Hematopoietic multipotent progenitor cell (in vitro differentiated cells): ENCODE results near the gene TNFRSF13B. TPM values are rescaled to one million over a fixed set of nuclear protein-coding genes. Genes with fewer than 3 reads are reported as not detected.
"Not testable (repeated sequence)": the region's sequence is repeated elsewhere in the genome, so short reads cannot be mapped to it uniquely, and the experiment has no call there.

Source experiments
- DNase-seq, 3 donors: peaks; one replicate each; pipeline ENCODE4 v3.0.0-alpha.2; 2011 to 2015; ENCODE audit warnings: low read depth in 2 of 3, low spot score in 2 of 3
- total RNA-seq: library from RNA; depleted of rRNA; stranded (reverse); fragments of >200 nt; gene quantifications from one replicate; pipeline ENCODE4 v1.2.3, GENCODE V29; 2012

The TNFRSF13B gene
- total RNA-seq, 1 donor = 0.27 TPM

DNA sequence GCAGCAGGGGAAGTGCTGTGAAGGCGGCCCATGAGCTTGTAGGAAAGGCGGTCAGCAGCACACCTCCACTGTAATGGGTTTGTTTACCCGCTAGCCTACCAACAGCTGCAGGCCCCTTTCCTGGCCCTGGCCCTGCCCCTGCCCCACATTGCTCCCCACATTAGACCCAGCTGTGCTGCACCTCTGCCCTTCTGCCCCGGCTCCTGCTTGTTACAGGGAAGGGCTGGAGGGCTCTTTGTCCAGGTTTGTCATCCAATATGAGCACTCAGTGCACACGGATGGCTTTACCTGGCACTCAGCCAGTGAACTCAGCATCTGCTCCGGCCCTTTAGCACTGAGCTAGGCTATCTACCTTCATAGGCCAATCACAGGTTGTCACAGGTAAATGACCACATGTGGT is 36.0 kb upstream of the TNFRSF13B start:
- DNase-seq = not testable (repeated sequence)

DNA sequence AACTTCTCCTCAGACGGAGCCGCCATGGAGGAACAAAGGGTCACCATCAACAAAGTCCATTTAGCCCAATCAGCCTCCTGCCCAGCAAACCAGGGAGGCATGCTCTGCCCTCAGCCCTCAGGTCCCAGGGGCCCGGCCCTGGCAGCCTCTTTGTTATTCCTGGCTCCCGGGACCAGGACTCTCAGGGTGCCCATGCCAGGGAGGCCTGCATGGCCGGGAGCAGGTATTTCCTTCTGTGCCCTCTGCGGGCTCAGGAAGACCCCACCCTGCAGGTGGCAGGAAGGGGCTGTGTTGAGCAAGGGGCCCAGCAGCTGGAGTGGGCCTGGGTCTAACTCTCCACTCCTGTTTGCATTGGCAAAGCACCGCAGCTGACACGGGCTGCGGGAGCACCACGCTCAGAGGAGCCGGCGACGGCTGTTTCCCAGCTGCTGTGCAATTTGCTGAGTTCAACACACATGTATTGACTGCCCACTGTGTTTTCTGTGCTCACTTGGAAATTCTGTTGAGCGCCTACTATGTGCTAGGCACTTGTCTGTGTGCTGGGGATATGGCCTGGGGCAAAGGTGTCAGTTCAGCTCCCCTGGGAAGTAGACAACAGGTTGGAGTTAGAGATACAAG is 33.2 kb upstream of the TNFRSF13B start:
- not testable (repeated sequence) for DNase-seq

DNA sequence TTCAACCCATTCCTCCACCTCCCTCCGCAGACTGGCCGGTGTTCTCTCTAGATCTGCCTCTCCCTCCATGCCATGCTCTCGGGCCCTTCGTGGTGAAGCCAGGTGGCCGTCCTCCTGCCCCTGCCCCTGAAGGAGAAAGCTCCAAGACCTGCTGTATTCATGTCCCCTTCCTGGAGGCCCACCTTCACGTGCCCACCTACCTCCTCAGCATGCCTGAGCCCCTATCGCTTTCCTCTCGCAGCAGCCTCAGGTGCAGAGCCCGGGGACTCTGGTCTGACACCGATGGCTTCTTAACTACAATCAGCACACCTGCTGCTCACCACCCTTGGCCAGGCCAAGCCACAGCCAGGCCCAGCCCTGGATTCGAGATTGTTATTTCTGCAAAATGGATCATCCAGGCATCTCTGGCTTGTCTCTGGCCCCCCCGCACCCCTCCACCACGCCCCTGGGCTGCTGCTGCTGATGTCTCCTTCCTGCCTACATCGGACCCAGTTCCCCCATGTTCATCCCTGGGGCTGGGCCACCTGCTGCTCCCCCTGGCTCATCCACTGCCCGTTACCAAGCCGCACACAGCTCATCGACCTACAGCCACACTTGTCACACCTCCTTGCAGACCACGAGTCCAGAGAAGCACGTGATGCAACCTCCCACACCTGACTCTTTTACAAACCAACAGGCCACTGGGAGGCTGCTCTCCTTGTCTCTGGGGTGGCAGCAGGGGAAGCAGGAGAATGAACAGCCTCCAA is 32.5 kb upstream of the TNFRSF13B start:
- DNase-seq = no peak

DNA sequence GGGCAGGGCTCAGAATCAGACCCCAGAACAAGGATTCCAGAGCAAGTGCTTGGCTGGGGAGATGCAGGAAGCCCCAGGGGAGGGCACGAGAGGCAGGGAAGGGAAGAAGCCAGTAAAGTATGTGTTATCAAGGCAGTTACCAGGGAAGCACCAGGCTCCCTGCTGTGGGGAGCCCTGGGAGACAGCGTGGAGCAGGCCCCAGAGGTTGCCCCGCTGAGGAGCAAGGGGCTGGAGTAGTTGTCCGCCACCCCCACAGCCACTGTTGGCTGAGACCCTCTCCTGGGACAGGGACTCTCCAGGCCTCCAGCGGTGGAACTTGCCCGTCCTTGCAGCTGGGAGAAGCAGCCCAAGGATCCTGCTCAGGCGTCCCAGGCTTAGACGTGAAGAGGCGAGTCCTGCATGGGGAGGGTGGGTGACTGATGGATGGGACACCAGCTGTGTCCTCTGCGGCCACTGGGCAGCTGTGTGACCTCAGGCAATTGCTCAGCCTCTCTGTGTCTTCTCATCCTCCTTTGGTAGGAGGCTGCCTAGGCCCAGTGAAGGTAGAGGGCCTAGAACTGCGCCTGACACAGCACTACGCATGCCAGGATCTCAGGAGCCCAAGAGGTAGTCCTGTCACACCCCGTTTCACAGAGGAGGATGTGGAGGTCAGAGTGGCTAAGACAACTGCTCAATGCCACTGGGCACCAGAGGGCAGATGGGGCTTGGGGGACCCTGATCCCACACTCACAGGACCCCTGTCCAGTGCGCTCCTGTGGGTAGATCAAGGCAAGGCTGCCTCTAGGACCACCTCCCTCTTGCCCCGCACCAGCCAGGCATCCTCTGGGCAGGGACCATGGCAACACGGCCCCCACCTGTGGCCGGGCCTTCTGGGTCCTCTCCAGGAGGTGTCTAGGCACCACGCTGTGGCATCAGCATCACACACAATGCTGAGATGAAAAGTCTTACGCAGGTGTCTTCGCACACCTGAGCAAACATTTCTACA is 31.1 kb upstream of the TNFRSF13B start:
- DNase-seq = not testable (repeated sequence)

DNA sequence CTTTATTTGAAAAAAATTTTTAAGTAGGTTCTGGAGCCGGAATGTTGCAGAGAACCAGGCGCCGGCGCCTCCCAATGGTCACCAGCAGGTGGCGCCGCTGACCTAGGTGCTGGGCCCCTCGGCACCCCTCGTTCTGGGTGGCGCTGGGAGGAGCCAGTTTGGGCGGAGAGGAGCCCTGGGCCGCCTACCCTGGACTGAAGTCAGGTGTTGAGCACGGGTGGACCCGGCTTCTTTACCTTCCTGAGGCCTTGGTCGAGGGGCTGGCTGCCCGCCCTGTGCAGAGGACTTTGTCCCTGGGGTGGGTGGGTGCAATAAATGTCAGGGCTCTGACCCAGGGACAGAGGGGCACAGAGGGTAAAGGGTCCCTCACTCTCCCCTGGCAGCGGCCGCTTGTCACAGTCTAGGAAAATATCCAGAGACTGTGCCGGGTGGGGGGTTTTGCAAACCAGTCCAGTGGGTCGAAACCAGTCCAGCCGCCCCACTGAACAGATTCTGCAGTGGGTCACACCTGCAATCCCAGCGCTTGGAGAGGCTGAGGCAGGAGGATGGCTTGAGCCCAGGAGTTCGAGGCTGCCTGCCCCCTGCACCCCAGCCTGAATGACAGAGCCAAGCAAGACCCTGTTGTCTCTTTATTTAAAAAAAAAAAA is 30.1 kb upstream of the TNFRSF13B start:
- DNase-seq = peak; percentile 66 to 80 (median 67)

DNA sequence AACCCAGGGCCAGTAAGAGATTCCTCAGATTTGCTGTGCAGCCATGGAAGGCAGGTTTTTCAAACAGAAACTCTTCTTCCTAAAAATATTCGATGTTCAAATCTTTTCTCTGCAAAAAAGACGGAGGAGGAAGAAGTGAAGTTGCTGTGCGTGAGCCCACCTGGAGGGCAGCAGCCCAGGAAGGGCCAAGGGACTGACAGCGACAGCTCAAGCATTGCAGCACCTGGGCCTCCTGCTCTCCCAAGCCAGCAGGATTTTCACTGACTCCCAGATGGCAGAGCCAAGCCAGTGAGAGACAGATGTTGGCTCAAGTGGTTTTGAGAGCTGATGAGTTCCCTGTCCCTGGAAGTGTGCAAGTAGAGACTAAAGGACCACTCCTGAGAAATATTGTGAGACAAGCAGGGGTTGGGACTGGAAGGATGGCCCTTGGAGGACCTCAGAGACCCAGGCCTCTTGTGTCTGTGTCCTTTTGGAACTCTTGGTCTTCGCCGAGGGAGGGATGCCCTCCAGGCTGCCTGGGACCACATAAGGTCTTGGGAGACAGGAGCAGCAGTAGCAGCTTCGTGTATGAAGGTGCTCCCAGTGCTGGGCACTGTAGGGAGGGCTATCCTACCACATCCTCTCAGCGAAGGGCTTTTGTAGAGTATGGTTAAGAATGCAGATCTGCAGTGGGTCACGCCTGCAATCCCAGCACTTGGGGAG is 29.3 kb upstream of the TNFRSF13B start:
- DNase-seq = no peak

DNA sequence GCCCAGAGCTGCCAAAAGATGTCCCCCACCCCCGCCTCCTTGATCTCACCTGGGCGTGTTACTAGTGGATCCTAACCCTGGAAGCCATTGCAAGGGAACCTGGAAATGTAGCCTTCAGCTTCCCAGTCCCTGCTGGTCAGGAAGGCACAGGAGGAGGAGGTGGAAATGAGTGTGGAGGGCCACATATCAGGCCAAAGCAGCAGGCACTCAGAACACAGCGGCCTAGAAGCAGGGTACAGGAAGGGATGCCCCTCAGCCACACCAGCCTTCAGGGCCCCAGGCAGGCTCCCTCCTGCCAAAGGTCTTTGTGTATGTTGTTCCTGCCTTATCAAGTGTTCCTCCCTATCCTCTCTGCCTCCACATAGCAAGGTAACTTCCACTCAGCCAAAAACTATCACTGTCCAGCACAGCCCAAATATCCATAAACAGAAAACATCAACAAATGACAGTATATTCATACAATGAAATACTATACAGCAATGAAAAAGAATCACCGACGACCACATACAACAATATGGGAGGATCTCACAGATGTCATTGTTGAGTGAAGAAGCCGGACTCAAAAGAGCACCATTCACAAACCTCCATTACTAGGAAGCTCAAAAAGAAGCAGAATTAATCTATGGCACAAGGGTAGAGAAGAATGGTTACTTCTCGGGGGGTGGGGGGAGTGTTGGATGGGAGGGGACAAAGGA is 28.2 kb upstream of the TNFRSF13B start:
- no peak for DNase-seq

DNA sequence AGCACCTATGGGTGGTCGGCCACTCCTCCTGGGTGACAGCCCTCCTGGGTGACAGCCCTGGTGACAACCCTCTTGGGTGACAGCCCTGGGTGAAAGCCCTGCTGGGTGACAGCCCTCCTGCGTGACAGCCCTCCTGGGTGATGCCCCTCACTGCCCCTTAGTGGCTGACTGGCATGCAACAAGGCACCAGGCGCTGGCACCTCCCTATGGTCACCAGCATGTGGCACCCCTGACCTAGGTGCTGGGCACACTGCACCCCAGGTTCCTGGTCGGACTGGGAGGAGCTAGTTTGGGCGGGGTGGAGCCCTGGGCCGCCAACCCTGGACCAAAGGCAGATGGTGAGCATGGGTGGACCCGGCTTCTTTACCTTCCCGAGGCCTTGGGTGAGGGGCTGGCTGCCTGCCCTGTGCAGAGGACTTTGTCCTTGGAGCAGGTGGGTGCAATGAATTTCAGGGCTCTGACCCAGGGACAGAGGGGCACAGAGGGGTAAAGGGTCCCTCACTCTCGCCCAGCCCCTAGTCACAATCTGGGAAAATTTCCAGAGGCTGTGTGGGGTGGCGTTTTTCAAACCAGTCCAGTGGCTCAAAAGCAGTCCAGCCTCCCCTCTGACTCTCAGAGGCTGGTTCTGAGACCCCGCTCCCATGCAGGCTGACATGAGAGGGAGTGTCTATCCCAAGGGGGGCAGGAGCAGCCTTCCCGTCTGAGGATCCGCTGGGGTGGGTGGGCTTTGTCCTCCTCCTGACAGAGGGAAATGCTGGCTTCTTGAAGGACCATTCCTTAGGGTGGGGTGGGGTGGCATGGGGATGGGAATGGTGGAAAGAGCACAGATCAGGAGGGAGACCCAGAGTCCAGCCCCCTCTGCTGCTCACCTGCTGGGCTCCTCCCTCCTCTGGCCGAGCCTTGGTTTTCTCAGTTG is 25.9 kb upstream of the TNFRSF13B start:
- peak in 1 of 3 donors; percentile 29 for DNase-seq

GRCh38 chr17:16996726-16997125 is 24.8 kb upstream of the TNFRSF13B start:
- not testable (repeated sequence) for DNase-seq

- DNase-seq = no peak
Measured at GRCh38 chr17:16995930-16996329, 24.0 kb upstream of the TNFRSF13B start.

- DNase-seq = no peak
Measured at GRCh38 chr17:16994631-16995030, 22.7 kb upstream of the TNFRSF13B start.

GRCh38 chr17:16991349-16992009 is 19.6 kb upstream of the TNFRSF13B start:
- DNase-seq = peak; percentile 61 to 82 (median 74)

- no peak for DNase-seq
Measured at GRCh38 chr17:16989953-16990860, 18.3 kb upstream of the TNFRSF13B start.

DNA sequence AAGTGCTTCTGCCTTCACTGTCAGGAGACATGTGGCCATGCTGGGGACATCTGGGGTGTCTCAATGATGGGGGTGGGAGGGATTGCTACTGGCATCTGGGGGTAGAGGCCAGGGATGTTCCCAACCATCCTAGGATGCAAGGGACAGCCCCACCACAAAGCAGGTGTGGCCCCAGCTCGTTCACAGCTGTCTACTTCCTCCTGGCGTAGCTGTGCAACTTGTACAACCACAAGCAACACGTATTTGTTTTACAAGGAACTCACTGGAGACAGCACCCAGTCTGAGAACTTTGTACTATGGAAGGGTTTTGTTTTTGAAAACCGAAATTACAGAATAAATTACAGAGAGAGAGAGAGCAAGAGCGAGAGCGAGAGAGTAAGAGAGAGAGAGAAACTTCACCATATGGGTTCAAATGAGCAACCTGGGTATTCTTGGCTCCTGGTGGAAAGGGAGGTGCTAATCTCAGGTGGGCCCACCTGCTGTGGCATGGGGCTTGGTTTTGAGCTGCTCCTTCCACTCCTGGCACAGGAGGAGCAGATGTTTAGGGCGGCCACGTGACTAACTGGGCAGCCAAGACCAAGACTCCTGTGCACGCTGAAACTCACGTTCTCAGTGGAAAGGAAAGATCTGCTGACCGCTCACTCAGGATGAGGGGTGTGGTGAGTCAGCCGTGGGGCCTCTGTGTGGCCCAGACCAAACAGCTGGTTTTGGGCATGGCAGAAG is 17.5 kb upstream of the TNFRSF13B start:
- DNase-seq = peak in 1 of 3 donors; percentile 13

- DNase-seq = no peak
Measured at GRCh38 chr17:16988749-16989229, 16.9 kb upstream of the TNFRSF13B start.
